ENCODE measurements around the gene CAV1.

DNA sequence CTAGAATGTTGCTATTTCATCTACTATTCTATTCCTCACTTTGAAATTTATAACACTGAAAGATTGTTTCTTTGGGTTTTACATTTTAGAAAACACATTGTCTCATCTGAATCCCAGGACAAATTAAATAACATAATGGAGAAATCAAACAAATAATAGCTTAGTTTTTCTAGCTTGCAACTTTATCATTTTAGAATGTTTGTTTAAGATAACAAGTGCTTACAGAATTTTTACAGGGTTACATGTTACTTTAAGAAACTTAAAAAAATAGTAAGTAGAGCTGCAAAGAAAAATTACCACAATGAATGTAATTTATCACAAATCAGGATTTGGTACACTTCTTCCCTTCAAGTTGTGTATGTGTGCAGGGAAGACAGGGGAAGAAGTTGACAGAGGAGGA, 14.0 kb upstream of the CAV1 start:
- TF ChIP-seq, protein P1, sequence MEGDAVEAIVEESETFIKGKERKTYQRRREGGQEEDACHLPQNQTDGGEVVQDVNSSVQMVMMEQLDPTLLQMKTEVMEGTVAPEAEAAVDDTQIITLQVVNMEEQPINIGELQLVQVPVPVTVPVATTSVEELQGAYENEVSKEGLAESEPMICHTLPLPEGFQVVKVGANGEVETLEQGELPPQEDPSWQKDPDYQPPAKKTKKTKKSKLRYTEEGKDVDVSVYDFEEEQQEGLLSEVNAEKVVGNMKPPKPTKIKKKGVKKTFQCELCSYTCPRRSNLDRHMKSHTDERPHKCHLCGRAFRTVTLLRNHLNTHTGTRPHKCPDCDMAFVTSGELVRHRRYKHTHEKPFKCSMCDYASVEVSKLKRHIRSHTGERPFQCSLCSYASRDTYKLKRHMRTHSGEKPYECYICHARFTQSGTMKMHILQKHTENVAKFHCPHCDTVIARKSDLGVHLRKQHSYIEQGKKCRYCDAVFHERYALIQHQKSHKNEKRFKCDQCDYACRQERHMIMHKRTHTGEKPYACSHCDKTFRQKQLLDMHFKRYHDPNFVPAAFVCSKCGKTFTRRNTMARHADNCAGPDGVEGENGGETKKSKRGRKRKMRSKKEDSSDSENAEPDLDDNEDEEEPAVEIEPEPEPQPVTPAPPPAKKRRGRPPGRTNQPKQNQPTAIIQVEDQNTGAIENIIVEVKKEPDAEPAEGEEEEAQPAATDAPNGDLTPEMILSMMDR (IDR thresholded peaks at IDR 0.05) = no peak
- TF ChIP-seq POLR2A (IDR thresholded peaks at IDR 0.05) = no peak
